CD4-positive, alpha-beta T cell (primary cell): ENCODE measurements around the gene SRSF4. TPM values are rescaled to one million over a fixed set of nuclear protein-coding genes. Genes with fewer than 3 reads are reported as not detected.

Experiments used
- ATAC-seq: fragments of 200-7000 bp; cut with Tn5 transposase; one replicate; pipeline ENCODE4 v1.10.0; 2022; ENCODE audit warnings: mild to moderate bottlenecking; ENCODE audit not compliant: poor library complexity
- CTCF ChIA-PET: fragments of 350-600 bp; sonication (Branson Sonifier 250); formaldehyde crosslinking; loops from one replicate; lab custom pipeline; 2021; ENCODE audit warnings: antibody characterized with exemption, inconsistent platforms; lab: Charles Lee
- POLR2A ChIA-PET: fragments of 350-600 bp; sonication (Branson Sonifier 250); formaldehyde crosslinking; loops from one replicate; lab custom pipeline; 2021; ENCODE audit warnings: antibody characterized with exemption, inconsistent platforms; lab: Charles Lee
- DNase-seq, 14 experiments: peaks; one replicate each; pipeline ENCODE4 v3.0.0-alpha.2; 2013 to 2020; ENCODE audit warnings: mixed read lengths in 2 of 14
- H3K27ac ChIP-seq, 2 donors: one replicate each; pipeline versions ENCODE4 v1.5.1 to v1.7.0; 2013; ENCODE audit warnings: low read length in 2 of 2, low read depth in 1 of 2, mild to moderate bottlenecking in 1 of 2
- H3K27me3 ChIP-seq, 2 experiments: 1 replicate in 1 of 2; 2 replicates in 1 of 2; pipeline versions ENCODE4 v1.6.1 to v1.7.0; 2013; ENCODE audit warnings: low read length in 2 of 2, control low read depth in 1 of 2, mild to moderate bottlenecking in 1 of 2, moderate library complexity in 1 of 2; ENCODE audit not compliant: insufficient read depth in 2 of 2, control insufficient read depth in 1 of 2
- H3K36me3 ChIP-seq: one replicate; pipeline ENCODE4 v1.6.1; 2013; ENCODE audit warnings: low read length, control low read depth; ENCODE audit not compliant: insufficient read depth
- H3K4me1 ChIP-seq: one replicate; pipeline ENCODE4 v1.6.1; 2013; ENCODE audit warnings: low read length, control low read depth; ENCODE audit not compliant: insufficient read depth
- H3K4me3 ChIP-seq: one replicate; pipeline ENCODE4 v1.5.1; 2013; ENCODE audit warnings: mild to moderate bottlenecking, low read length, moderate library complexity
- H3K9me3 ChIP-seq, 2 experiments: 1 replicate in 1 of 2; 2 replicates in 1 of 2; pipeline versions ENCODE4 v1.6.1 to v1.7.0; 2013; ENCODE audit warnings: low read length in 2 of 2, mild to moderate bottlenecking in 2 of 2, control low read depth in 1 of 2, moderate library complexity in 1 of 2; ENCODE audit not compliant: control insufficient read depth in 1 of 2, insufficient read depth in 1 of 2
- H3K27ac Mint-ChIP-seq: one replicate; pipeline ENCODE4 v1.8.0; 2020; ENCODE audit warnings: mixed read lengths
- H3K27me3 Mint-ChIP-seq: one replicate; pipeline ENCODE4 v1.8.0; 2021; ENCODE audit warnings: mixed read lengths
- H3K36me3 Mint-ChIP-seq: one replicate; pipeline ENCODE4 v1.8.0; 2021; ENCODE audit warnings: low read depth, mixed read lengths
- H3K4me1 Mint-ChIP-seq: one replicate; pipeline ENCODE4 v1.8.0; 2021; ENCODE audit warnings: low read depth, mixed read lengths
- H3K4me3 Mint-ChIP-seq: one replicate; pipeline ENCODE4 v1.8.0; 2020; ENCODE audit warnings: mild to moderate bottlenecking, mixed read lengths
- H3K9me3 Mint-ChIP-seq: one replicate; pipeline ENCODE4 v1.8.0; 2020; ENCODE audit warnings: mixed read lengths
- CTCF ChIP-seq: fragments of 200-600 bp; IDR thresholded peaks from one replicate; pipeline ENCODE4 v1.8.0; 2022; ENCODE audit warnings: antibody characterized with exemption, mild to moderate bottlenecking
- intact Hi-C, 2 experiments: fragments of 100-400 bp; cut with DNase I in 1 of 2; cut with micrococcal nuclease in 1 of 2; formaldehyde crosslinking; loops; one replicate each; pipeline versions ENCODE4 v1.15.1 to v1.9.0; 2023 to 2025; cut with DNase I, micrococcal nuclease
- total RNA-seq, 174 experiments: library from RNA in 2 of 174; stranded (reverse) in 2 of 174; gene quantifications; one replicate each; pipeline ENCODE4 v1.2.3 and lab custom pipeline; 2021 to 2026

SRSF4 gene
- total RNA-seq, 2 experiments from 2014 or later: 89.2 to 93.4 TPM

- H3K9me3 Mint-ChIP-seq: no peaks in the 10 kb centered on the region
- POLR2A ChIA-PET: interaction anchor here (0.9 to 2.3 kb wide), 4 partner anchors 8 to 1835 kb away, joined by 3 to 15 read pairs (median 4); partner anchors contain the start of genes PUM1 and SRSF4
Measured at GRCh38 chr1:29230204-29230552, 48.5 kb upstream of the SRSF4 start.

DNA sequence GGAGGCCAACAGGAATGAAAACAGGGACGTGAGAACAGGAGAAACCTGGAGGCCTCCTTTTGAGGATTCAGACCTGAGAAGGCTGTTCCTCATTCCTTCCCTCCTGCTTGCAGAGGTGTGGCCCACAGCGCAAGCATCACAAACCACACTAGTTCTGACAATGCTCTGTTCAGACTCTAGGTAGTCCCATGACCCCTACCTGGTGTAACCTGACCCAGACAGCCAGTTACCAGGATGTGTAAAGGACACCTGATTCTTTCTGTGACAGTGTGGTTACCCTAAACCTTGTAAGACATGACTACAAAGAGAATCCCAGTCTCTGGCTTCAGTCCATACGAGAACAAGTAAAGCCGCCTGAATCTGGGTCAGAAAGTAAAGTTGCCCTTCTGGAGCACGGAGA is 45.8 kb upstream of the SRSF4 start:
- no peak for TF ChIP-seq CTCF
- ChIA-PET CTCF (no interaction called here), POLR2A (no interaction called here)
- Histone ChIP-seq H3K27ac (no peak overlapping the region), H3K27me3 (no peaks in the 10 kb centered on the region), H3K9me3 (no peaks in the 10 kb centered on the region), H3K4me1 (peaks cover 16% of the 10 kb centered on the region), H3K4me3 (no peak overlapping the region), H3K36me3 (peaks cover 8% of the 10 kb centered on the region)
- no peak for ATAC-seq
- Mint-ChIP-seq H3K4me1 (peaks cover 21% of the 10 kb centered on the region), H3K9me3 (no peaks in the 10 kb centered on the region), H3K4me3 (no peak overlapping the region), H3K27me3 (no peaks in the 10 kb centered on the region), H3K36me3 (peaks cover 16% of the 10 kb centered on the region), H3K27ac (no peak overlapping the region)
- intact Hi-C loops: no loop called here
- no peak for DNase-seq

More at GRCh38 chr1:29230204-29230552, 48.5 kb upstream of the SRSF4 start:
- TF ChIP-seq CTCF: no peak
- DNase-seq: no peak
- Histone ChIP-seq H3K27ac (peak overlapping the region in 1 of 2 donors; percentile 63), H3K9me3 (no peaks in the 10 kb centered on the region), H3K36me3 (no peaks in the 10 kb centered on the region), H3K4me1 (peaks cover 16% of the 10 kb centered on the region), H3K4me3 (peak overlapping the region; percentile 96), H3K27me3 (no peaks in the 10 kb centered on the region)
- Mint-ChIP-seq H3K36me3 (peaks cover 5% of the 10 kb centered on the region), H3K4me1 (peaks cover 21% of the 10 kb centered on the region), H3K27ac (peak overlapping the region; percentile 92), H3K27me3 (peaks cover 8% of the 10 kb centered on the region), H3K4me3 (peak overlapping the region; percentile 94)
- ATAC-seq: no peak
- CTCF ChIA-PET: interaction anchor here (1.4 to 2.0 kb wide), 2 partner anchors 48 to 49 kb away, joined by 5 to 8 read pairs; partner anchors contain the start of gene SRSF4
- intact Hi-C loops: loop anchor here in 1 of 2 experiments (10.0 kb wide), 1 partner anchor 1695 kb away; no protein-coding TSS in a partner anchor

- CTCF ChIA-PET: no interaction called here
- no peak overlapping the region for H3K27ac Mint-ChIP-seq
- peaks cover 7% of the 10 kb centered on the region for H3K4me1 ChIP-seq
- H3K36me3 ChIP-seq: peaks cover 8% of the 10 kb centered on the region
- H3K27me3 Mint-ChIP-seq: no peaks in the 10 kb centered on the region
- H3K9me3 ChIP-seq: no peaks in the 10 kb centered on the region
- no peaks in the 10 kb centered on the region for H3K9me3 Mint-ChIP-seq
- peaks cover 26% of the 10 kb centered on the region for H3K36me3 Mint-ChIP-seq
- TF ChIP-seq CTCF: no peak
- H3K4me3 ChIP-seq: no peak overlapping the region
- DNase-seq: no peak
- intact Hi-C loops: no loop called here
- no peak for ATAC-seq
- POLR2A ChIA-PET: no interaction called here
- no peak overlapping the region for H3K27ac ChIP-seq
- peaks cover 9% of the 10 kb centered on the region for H3K4me1 Mint-ChIP-seq
- no peaks in the 10 kb centered on the region for H3K27me3 ChIP-seq
- H3K4me3 Mint-ChIP-seq: no peak overlapping the region
Measured at GRCh38 chr1:29225361-29225760, 43.7 kb upstream of the SRSF4 start.
